HG03354 (cell line): ENCODE measurements around the gene INF2.
"Not testable (repeated sequence)": the region's sequence is repeated elsewhere in the genome, so short reads cannot be mapped to it uniquely, and the experiment has no call there.

Source experiments
- ATAC-seq: cut with Tn5 transposase; IDR thresholded peaks from one replicate; pipeline ENCODE4 v1.9.1; 2021; ENCODE audit warnings: mild to moderate bottlenecking; ENCODE audit not compliant: unreplicated experiment, poor library complexity, severe bottlenecking

The INF2 gene

GRCh38 chr14:104689109-104689880 lies at the start of gene INF2:
INF2 (plus strand) TSS chr14:104689618; CDS start chr14:104701366, 11,748 bp downstream.
- no peak for ATAC-seq

GRCh38 chr14:104639885-104640548 lies 49.4 kb upstream of the INF2 start:
- no peak for ATAC-seq

GRCh38 chr14:104640681-104641080 lies 48.7 kb upstream of the INF2 start:
- ATAC-seq: no peak

GRCh38 chr14:104641753-104642539 lies 47.5 kb upstream of the INF2 start:
- ATAC-seq: no peak

- ATAC-seq: no peak
Observed at GRCh38 chr14:104642540-104642868, 46.9 kb upstream of the INF2 start.

- no peak for ATAC-seq
Observed at GRCh38 chr14:104643306-104643705, 46.1 kb upstream of the INF2 start.

- no peak for ATAC-seq
Observed at GRCh38 chr14:104644091-104644635, 45.3 kb upstream of the INF2 start.

- ATAC-seq: no peak
Observed at GRCh38 chr14:104644656-104645378, 44.6 kb upstream of the INF2 start.

- ATAC-seq: no peak
Observed at GRCh38 chr14:104647467-104648043, 41.9 kb upstream of the INF2 start.

GRCh38 chr14:104650057-104650980 lies 39.1 kb upstream of the INF2 start:
- peak; percentile 79 for ATAC-seq

GRCh38 chr14:104650981-104651875 lies 38.2 kb upstream of the INF2 start:
- no peak for ATAC-seq

- no peak for ATAC-seq
Observed at GRCh38 chr14:104651876-104652260, 37.5 kb upstream of the INF2 start.

- ATAC-seq: no peak
Observed at GRCh38 chr14:104652386-104652785, 37.0 kb upstream of the INF2 start.

GRCh38 chr14:104653130-104653920 lies 36.1 kb upstream of the INF2 start:
- ATAC-seq: not testable (repeated sequence)

GRCh38 chr14:104654119-104654518 lies 35.3 kb upstream of the INF2 start:
- ATAC-seq: no peak

- no peak for ATAC-seq
Observed at GRCh38 chr14:104655128-104655848, 34.1 kb upstream of the INF2 start.
